Endothelial cell of umbilical vein (primary cell): Measurements from ENCODE around the gene DGCR8.

Source experiments
- EZH2 ChIP-seq: IDR thresholded peaks from 2 replicates; pipeline ENCODE4 v1.6.1; 2012; ENCODE audit warnings: borderline replicate concordance, low read depth, mild to moderate bottlenecking, moderate library complexity, low read length, inconsistent platforms; ENCODE audit not compliant: severe bottlenecking
- FOS ChIP-seq: IDR thresholded peaks from 2 replicates; pipeline ENCODE4 v1.6.1; 2011; ENCODE audit warnings: mild to moderate bottlenecking, low read length, moderate library complexity, borderline replicate concordance; ENCODE audit not compliant: insufficient read depth
- JUN ChIP-seq: IDR thresholded peaks from 2 replicates; pipeline ENCODE4 v1.6.1; 2011; ENCODE audit warnings: borderline replicate concordance, low read depth; ENCODE audit not compliant: insufficient read length, insufficient read depth
- MYC ChIP-seq: IDR thresholded peaks from one replicate; pipeline ENCODE4 v1.6.1; 2011; ENCODE audit warnings: mild to moderate bottlenecking, low read depth, low read length
- POLR2A ChIP-seq: IDR thresholded peaks from 2 replicates; pipeline ENCODE4 v1.6.1; 2012; ENCODE audit warnings: low read depth, mild to moderate bottlenecking, control low read depth, low read length
- POLR2AphosphoS5 ChIP-seq: IDR thresholded peaks from 2 replicates; pipeline ENCODE4 v1.6.1; 2012; ENCODE audit warnings: low read depth, mild to moderate bottlenecking, control low read depth, low read length, moderate library complexity; ENCODE audit not compliant: insufficient read depth
- TF ChIP-seq, protein P1 (sequence below), 2 donors: IDR thresholded peaks; 1 replicate in 1 of 2; 2 replicates in 1 of 2; pipeline ENCODE4 v1.5.1; 2011; ENCODE audit warnings: low read length in 2 of 2, mild to moderate bottlenecking in 2 of 2, moderate library complexity in 2 of 2, control low read depth in 1 of 2, inconsistent platforms in 1 of 2, low read depth in 1 of 2; ENCODE audit not compliant: insufficient read depth in 1 of 2; ENCODE audit errors: extremely low read depth in 1 of 2
- TF ChIP-seq, protein P2 (sequence below): IDR thresholded peaks from 2 replicates; pipeline ENCODE4 v1.6.1; 2011; ENCODE audit not compliant: insufficient read depth, insufficient read length

DNA sequence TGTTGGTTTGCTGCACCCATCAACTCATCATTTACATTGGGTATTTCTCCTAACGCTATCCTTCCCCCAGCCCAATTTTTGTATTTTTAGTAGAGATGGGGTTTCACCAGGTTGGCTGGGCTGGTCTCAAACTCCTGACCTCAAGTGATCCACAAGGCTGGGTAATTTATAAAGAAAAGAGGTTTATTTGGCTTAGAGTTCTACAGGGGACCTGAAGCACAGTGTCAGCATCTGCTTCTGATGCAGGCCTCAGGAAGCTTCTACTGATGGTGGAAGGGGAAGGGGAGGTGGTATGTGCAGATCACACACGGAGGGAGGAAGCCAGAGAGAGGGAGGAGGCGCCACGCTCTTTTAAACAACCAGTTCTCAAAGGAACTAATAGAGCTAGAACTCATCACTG lies 33.3 kb upstream of the DGCR8 start:
- TF ChIP-seq MYC, result no peak
- TF ChIP-seq POLR2A, result no peak
- TF ChIP-seq, protein P1, sequence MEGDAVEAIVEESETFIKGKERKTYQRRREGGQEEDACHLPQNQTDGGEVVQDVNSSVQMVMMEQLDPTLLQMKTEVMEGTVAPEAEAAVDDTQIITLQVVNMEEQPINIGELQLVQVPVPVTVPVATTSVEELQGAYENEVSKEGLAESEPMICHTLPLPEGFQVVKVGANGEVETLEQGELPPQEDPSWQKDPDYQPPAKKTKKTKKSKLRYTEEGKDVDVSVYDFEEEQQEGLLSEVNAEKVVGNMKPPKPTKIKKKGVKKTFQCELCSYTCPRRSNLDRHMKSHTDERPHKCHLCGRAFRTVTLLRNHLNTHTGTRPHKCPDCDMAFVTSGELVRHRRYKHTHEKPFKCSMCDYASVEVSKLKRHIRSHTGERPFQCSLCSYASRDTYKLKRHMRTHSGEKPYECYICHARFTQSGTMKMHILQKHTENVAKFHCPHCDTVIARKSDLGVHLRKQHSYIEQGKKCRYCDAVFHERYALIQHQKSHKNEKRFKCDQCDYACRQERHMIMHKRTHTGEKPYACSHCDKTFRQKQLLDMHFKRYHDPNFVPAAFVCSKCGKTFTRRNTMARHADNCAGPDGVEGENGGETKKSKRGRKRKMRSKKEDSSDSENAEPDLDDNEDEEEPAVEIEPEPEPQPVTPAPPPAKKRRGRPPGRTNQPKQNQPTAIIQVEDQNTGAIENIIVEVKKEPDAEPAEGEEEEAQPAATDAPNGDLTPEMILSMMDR (IDR thresholded peaks at IDR 0.05; ENCODE audit: extremely low read depth in 1 of 2, insufficient read depth in 1 of 2, low read depth in 1 of 2, low read length in 2 of 2), result no peak
- TF ChIP-seq FOS, result no peak
- TF ChIP-seq, protein P2, sequence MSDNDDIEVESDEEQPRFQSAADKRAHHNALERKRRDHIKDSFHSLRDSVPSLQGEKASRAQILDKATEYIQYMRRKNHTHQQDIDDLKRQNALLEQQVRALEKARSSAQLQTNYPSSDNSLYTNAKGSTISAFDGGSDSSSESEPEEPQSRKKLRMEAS, result no peak
- TF ChIP-seq JUN, result no peak
- TF ChIP-seq EZH2, result no peak
- TF ChIP-seq POLR2AphosphoS5, result no peak
